Activated CD4-positive, alpha-beta memory T cell treated with anti-CD3 and anti-CD28 coated beads for 36 hours (primary cell): Measurements from ENCODE around the gene RBP4. TPM values are rescaled to one million over a fixed set of nuclear protein-coding genes. Genes with fewer than 3 reads are reported as not detected.

ENCODE experiments used
- CTCF ChIA-PET: fragments of 350-600 bp; sonication (Branson Sonifier 250); formaldehyde crosslinking; loops from one replicate; lab custom pipeline; 2021; ENCODE audit warnings: antibody characterized with exemption, inconsistent platforms; lab: Charles Lee
- POLR2A ChIA-PET: fragments of 350-600 bp; sonication (Branson Sonifier 250); formaldehyde crosslinking; loops from one replicate; lab custom pipeline; 2021; ENCODE audit warnings: antibody characterized with exemption; lab: Charles Lee
- DNase-seq: peaks from one replicate; pipeline ENCODE4 v3.0.0-alpha.2; 2020
- H3K27ac Mint-ChIP-seq: one replicate; pipeline ENCODE4 v1.8.0; 2021; ENCODE audit warnings: mixed read lengths
- H3K27me3 Mint-ChIP-seq: one replicate; pipeline ENCODE4 v1.8.0; 2021; ENCODE audit warnings: mixed read lengths
- H3K36me3 Mint-ChIP-seq: one replicate; pipeline ENCODE4 v1.8.0; 2021; ENCODE audit warnings: mixed read lengths
- H3K4me1 Mint-ChIP-seq: one replicate; pipeline ENCODE4 v1.8.0; 2021; ENCODE audit warnings: low read depth, mixed read lengths
- H3K4me3 Mint-ChIP-seq: one replicate; pipeline ENCODE4 v1.8.0; 2021; ENCODE audit warnings: mild to moderate bottlenecking, mixed read lengths
- H3K9me3 Mint-ChIP-seq: one replicate; pipeline ENCODE4 v1.8.0; 2021; ENCODE audit warnings: mixed read lengths
- intact Hi-C: fragments of 100-400 bp; cut with micrococcal nuclease; formaldehyde crosslinking; loops from one replicate; pipeline ENCODE4 v1.15.1; 2023
- total RNA-seq, 2 experiments: library from RNA; stranded (reverse); gene quantifications; one replicate each; pipeline ENCODE4 v1.2.3, GENCODE V29; 2021

The RBP4 gene
- total RNA-seq, 2 experiments from 2014 or later: not detected

GRCh38 chr10:93593749-93594148 lies 7.3 kb downstream of the RBP4 start:
- Mint-ChIP-seq H3K27me3 (no peaks in the 10 kb centered on the region), H3K4me3 (no peak overlapping the region), H3K27ac (no peak overlapping the region), H3K9me3 (no peaks in the 10 kb centered on the region), H3K36me3 (no peaks in the 10 kb centered on the region), H3K4me1 (no peaks in the 10 kb centered on the region)
- intact Hi-C loops: no loop called here
- DNase-seq: no peak
- ChIA-PET CTCF (no interaction called here), POLR2A (no interaction called here)

GRCh38 chr10:93593254-93593653 lies 7.8 kb downstream of the RBP4 start:
- Mint-ChIP-seq H3K27ac (no peak overlapping the region), H3K4me1 (no peaks in the 10 kb centered on the region), H3K27me3 (no peaks in the 10 kb centered on the region), H3K9me3 (no peaks in the 10 kb centered on the region), H3K36me3 (no peaks in the 10 kb centered on the region), H3K4me3 (no peak overlapping the region)
- ChIA-PET POLR2A (no interaction called here), CTCF (interaction anchor here (0.6 kb wide), 1 partner anchor 479 kb away, joined by 3 read pairs; no protein-coding TSS in a partner anchor)
- DNase-seq: no peak
- intact Hi-C loops: no loop called here

- Mint-ChIP-seq H3K4me1 (no peaks in the 10 kb centered on the region), H3K9me3 (no peaks in the 10 kb centered on the region), H3K4me3 (no peak overlapping the region), H3K36me3 (no peaks in the 10 kb centered on the region), H3K27me3 (no peaks in the 10 kb centered on the region), H3K27ac (no peak overlapping the region)
- intact Hi-C loops: no loop called here
- CTCF ChIA-PET: no interaction called here
- POLR2A ChIA-PET: no interaction called here
- no peak for DNase-seq
Measured at GRCh38 chr10:93591065-93591808, 9.8 kb downstream of the RBP4 start.

DNA sequence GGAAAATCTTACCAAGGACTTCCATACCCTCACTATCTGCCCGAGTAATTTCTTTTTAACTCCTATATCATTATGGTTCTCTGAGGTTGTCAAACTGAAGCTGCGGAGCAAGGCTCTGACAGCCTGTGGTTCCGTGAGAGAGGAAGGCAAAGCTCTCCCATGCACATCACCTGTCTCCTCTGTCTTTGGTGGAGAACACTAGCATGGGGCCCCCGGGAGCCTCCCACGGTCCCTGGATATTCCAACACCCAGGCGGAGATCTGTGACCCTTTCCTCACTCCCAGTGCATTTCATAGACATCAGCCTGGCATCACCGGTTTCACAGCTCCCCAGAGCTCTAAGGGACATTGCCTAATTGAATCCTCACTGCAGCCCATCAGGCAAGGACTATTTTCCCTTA lies 10.4 kb downstream of the RBP4 start:
- POLR2A ChIA-PET: no interaction called here
- Mint-ChIP-seq H3K4me1 (no peaks in the 10 kb centered on the region), H3K36me3 (no peaks in the 10 kb centered on the region), H3K4me3 (no peak overlapping the region), H3K27ac (no peak overlapping the region), H3K27me3 (no peaks in the 10 kb centered on the region), H3K9me3 (no peaks in the 10 kb centered on the region)
- CTCF ChIA-PET: no interaction called here
- intact Hi-C loops: no loop called here
- no peak for DNase-seq

DNA sequence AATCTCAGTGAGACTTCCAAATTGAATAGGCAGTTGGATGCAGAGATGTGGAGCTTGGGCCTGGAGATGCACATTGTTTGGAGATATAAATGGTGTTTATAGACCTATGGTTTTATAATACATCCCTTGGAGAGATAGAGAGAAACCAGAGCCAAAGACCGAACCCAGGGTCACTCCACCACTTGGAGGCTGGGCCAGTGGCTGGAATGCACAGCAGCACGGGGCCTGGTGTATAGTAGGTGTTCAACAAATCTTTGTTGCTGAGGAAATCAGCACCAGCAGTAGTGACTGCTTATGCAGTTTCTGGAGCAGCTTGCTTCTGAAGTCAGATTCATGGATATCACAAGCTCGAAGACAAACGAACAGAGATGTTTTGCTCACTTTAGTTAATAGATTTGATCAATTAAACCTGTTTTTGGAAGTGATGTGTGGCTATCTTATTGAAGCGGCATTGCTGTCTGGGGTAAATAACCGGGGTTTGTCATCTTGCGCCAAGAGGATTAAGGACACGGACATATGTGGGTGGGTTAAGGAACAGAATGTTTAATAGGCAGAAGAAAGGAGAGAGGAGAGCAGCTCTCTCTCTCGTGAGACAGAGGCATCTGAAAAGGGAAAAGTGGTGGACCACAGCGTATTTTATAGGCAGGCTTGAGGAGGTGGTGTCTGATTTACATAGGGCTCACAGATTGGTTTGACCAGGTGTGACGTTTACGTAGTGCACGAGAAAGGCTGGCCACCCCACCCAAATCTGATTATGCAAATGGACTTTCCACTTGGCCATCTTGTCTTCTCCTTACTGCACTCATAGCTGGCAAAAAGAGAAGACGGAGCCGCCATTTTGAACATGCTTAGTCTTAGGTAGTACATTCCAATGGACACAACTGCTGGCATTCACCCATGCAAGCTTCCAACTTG lies 11.1 kb downstream of the RBP4 start:
- POLR2A ChIA-PET: no interaction called here
- Mint-ChIP-seq H3K9me3 (no peaks in the 10 kb centered on the region), H3K36me3 (no peaks in the 10 kb centered on the region), H3K4me3 (no peak overlapping the region), H3K4me1 (no peaks in the 10 kb centered on the region), H3K27ac (no peak overlapping the region), H3K27me3 (no peaks in the 10 kb centered on the region)
- CTCF ChIA-PET: no interaction called here
- intact Hi-C loops: no loop called here
- no peak for DNase-seq

DNA sequence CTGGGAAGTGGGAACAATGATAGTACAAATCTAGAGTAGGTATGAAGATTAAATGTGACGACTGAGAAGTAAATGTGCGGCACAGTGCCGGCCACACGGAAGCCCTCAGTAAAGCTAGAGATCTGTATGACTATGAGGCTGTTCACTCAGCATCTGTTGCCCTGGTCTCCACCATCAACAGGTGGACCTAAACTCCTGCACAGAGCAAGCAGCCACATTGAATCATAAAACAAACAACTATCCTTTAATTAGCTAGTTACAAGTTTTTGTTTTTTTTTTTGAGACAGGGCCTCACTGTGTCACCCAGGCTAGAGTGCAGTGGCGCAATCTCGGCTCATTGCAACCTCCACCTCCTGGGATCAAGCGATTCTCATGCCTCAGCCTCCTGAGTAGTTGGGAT lies 16.6 kb downstream of the RBP4 start:
- H3K4me3 Mint-ChIP-seq: no peak overlapping the region
- no peaks in the 10 kb centered on the region for H3K36me3 Mint-ChIP-seq
- H3K9me3 Mint-ChIP-seq: peaks cover 8% of the 10 kb centered on the region
- ChIA-PET CTCF (interaction anchor here (0.8 kb wide), 1 partner anchor 54 kb away, joined by 3 read pairs; no protein-coding TSS in a partner anchor), POLR2A (no interaction called here)
- H3K27me3 Mint-ChIP-seq: peaks cover 2% of the 10 kb centered on the region
- H3K4me1 Mint-ChIP-seq: no peaks in the 10 kb centered on the region
- no peak for DNase-seq
- no peak overlapping the region for H3K27ac Mint-ChIP-seq
- intact Hi-C loops: no loop called here

DNA sequence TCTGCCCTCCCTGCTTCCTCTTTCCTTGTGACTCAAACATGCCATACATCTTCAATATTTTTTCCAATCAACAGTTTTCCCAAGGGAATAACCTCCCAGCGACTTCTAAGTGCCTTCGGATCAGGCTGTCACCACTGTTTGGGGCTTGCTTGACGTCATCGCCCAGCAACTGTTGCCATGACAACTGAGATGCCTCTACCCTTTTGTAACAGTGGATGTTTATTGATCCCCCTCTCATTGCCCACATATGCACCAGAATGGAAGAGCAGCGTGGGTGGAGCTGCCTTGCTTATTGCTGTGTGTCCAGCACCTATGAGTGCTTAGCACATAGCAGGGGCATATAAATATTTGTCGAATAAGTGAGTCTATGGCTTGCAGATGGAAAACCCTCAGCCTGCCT lies 20.2 kb downstream of the RBP4 start:
- CTCF ChIA-PET: no interaction called here
- Mint-ChIP-seq H3K4me3 (no peak overlapping the region), H3K4me1 (no peaks in the 10 kb centered on the region), H3K27ac (no peak overlapping the region), H3K36me3 (no peaks in the 10 kb centered on the region), H3K27me3 (peaks cover 4% of the 10 kb centered on the region), H3K9me3 (peaks cover 11% of the 10 kb centered on the region)
- intact Hi-C loops: no loop called here
- POLR2A ChIA-PET: no interaction called here
- no peak for DNase-seq

GRCh38 chr10:93579985-93580711 lies 20.9 kb downstream of the RBP4 start:
- H3K27me3 Mint-ChIP-seq: peaks cover 4% of the 10 kb centered on the region
- intact Hi-C loops: no loop called here
- no peak overlapping the region for H3K4me3 Mint-ChIP-seq
- H3K4me1 Mint-ChIP-seq: no peaks in the 10 kb centered on the region
- POLR2A ChIA-PET: no interaction called here
- H3K9me3 Mint-ChIP-seq: peaks cover 11% of the 10 kb centered on the region
- CTCF ChIA-PET: no interaction called here
- no peak for DNase-seq
- no peaks in the 10 kb centered on the region for H3K36me3 Mint-ChIP-seq
- H3K27ac Mint-ChIP-seq: no peak overlapping the region

- H3K27me3 Mint-ChIP-seq: peaks cover 4% of the 10 kb centered on the region
- no peaks in the 10 kb centered on the region for H3K4me1 Mint-ChIP-seq
- intact Hi-C loops: no loop called here
- DNase-seq: no peak
- H3K36me3 Mint-ChIP-seq: no peaks in the 10 kb centered on the region
- no peak overlapping the region for H3K27ac Mint-ChIP-seq
- no peak overlapping the region for H3K4me3 Mint-ChIP-seq
- ChIA-PET CTCF (no interaction called here), POLR2A (no interaction called here)
- H3K9me3 Mint-ChIP-seq: peaks cover 11% of the 10 kb centered on the region
Measured at GRCh38 chr10:93579089-93579488, 21.9 kb downstream of the RBP4 start.

DNA sequence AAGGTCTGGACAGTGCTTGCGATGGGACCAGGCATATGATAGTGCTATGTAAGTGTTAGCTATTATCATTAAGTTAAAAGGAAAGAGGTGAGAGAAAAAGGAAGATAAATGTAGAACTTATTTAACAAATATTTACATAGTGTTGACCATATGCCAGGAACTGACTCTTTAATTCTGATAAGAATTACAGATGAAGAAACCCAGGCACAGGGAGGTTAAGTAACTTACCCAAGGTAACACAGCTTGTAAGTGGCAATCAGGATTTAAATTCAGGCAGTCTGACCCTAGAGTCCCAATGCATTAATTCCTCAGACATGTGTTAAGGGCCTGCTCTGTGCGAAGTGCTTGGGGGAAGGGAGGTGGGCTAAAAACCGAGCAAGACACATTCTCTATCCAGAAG lies 23.5 kb downstream of the RBP4 start:
- Mint-ChIP-seq H3K4me3 (no peak overlapping the region), H3K9me3 (peaks cover 11% of the 10 kb centered on the region), H3K4me1 (peaks cover 5% of the 10 kb centered on the region), H3K36me3 (no peaks in the 10 kb centered on the region), H3K27me3 (peaks cover 11% of the 10 kb centered on the region), H3K27ac (no peak overlapping the region)
- intact Hi-C loops: no loop called here
- POLR2A ChIA-PET: interaction anchor here (0.7 kb wide), 1 partner anchor 121 kb away, joined by 3 read pairs; no protein-coding TSS in a partner anchor
- CTCF ChIA-PET: no interaction called here
- DNase-seq: no peak

DNA sequence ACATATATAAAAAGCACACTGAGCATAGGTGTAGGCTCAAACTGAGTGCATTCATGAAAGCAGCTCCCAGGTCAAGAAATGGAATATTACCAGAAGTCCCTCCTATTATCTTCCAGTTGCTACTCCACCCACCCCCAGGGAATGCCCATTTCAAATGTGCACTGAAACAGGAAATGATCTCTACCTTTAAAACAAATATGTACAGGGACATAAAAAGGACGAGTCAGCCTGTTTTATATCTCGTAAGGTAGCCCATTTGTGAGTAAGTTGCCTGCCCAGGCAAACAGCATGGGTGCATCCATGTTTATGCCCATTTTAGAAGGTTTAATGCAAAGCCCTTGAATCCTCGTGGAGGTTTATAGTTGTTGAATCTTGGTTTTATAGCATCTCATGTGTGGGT lies 24.1 kb downstream of the RBP4 start:
- Mint-ChIP-seq H3K4me1 (peaks cover 5% of the 10 kb centered on the region), H3K27ac (no peak overlapping the region), H3K36me3 (no peaks in the 10 kb centered on the region), H3K27me3 (peaks cover 11% of the 10 kb centered on the region), H3K4me3 (no peak overlapping the region), H3K9me3 (peaks cover 11% of the 10 kb centered on the region)
- DNase-seq: no peak
- CTCF ChIA-PET: no interaction called here
- intact Hi-C loops: no loop called here
- POLR2A ChIA-PET: no interaction called here

GRCh38 chr10:93573924-93574323 lies 27.1 kb downstream of the RBP4 start:
- Mint-ChIP-seq H3K27ac (no peak overlapping the region), H3K4me1 (peaks cover 5% of the 10 kb centered on the region), H3K36me3 (no peaks in the 10 kb centered on the region), H3K27me3 (peaks cover 20% of the 10 kb centered on the region), H3K4me3 (no peak overlapping the region), H3K9me3 (no peaks in the 10 kb centered on the region)
- intact Hi-C loops: no loop called here
- POLR2A ChIA-PET: no interaction called here
- CTCF ChIA-PET: no interaction called here
- no peak for DNase-seq
